AG08396 (cell line): ENCODE measurements around the gene ABLIM2.
"Not testable (repeated sequence)": the region's sequence is repeated elsewhere in the genome, so short reads cannot be mapped to it uniquely, and the experiment has no call there.

Source experiments
- DNase-seq: peaks from one replicate; pipeline ENCODE4 v3.0.0; 2012; ENCODE audit warnings: low spot score, mixed read lengths

Gene ABLIM2

DNA sequence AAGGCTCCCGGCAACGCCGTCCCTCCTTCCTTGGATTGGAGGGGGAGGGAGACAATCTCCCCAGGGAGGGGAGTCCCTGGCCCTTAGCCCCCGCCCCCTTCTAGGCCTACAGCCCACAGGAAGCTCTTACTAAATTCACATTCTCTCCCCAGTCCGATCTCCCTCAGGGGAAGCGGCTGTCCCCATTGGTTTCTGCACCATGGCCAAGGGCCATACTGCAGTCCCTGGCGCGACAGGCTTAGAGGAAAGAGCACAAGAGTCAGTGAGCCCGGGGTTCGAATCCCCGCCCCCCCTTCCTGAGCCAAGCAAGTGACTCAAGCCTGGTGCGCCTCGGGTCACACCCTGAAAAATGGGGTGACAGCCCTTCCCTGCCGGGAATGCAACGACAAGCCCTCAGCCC lies 1.1 kb downstream of the ABLIM2 start:
- DNase-seq = no peak

DNA sequence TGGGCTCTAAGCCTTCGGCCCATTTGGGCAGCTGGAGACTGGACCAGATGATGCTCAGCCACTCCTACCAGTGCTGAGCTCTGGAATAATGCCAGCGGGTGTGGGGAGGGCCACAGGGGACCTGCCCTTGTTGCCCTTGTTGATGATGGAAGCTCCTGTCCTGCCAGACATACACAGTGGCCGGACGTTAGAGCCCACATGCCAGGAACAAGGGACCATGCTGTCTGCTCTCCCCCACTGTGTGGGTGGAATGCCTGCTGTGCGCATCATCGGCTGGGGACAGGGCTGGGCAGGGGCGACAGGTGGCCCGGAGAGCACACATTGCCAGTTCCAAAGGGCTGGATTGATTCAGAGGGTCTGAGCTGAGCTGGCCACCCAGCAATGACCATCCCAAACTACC lies 2.0 kb downstream of the ABLIM2 start:
- no peak for DNase-seq

DNA sequence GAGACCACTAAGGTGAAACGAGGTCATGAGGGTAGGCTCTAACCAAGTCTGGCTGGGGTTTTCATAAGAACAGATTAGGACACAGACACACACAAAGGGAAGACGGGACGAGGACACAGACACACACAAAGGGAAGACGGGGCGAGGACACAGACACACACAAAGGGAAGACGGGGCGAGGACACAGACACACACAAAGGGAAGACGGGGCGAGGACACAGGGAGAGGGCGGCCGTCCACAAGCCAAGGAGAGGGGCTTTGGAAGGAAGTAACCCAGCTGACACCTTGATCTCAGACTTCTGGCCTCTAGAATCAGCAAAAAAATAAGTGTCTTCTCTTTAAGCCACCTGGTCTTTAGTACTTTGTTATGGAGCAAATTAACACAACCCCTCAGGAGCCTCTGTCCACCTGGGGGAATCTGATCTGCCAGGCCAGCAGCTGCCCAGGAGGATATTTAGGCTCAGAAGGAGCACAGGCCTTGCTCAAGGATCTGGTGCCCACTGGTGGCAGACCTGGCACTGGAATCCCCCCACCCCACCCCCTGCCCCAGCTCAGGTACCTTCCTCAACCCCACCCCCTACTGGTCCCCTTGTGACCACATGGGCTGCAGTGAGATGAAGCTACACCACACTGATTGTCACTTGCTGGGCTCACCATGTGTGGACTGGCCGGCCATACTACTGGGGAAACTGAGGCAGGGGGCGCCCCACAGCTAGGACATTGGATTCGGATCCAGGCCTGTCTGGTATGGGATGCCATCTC lies 2.8 kb downstream of the ABLIM2 start:
- no peak for DNase-seq

DNA sequence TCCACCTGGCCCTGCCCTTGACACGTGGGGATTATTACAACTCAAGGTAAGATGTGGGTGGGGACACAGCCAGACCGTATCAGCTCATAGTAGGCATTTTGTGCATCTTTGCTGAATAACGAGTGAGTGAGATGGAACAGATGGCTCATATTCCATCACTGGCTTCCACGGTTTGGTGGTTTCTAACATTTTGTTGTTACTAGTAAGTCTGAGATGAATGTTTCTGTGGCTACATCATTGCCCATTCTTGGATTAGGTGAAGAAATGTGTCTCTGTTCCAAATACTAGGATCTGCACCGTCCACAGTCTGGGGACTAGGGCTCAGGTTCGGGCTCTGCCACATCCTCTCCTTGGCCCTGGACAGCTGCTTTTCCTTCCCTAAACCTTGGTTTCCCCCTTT lies 3.6 kb downstream of the ABLIM2 start:
- peak; percentile 55 for DNase-seq

DNA sequence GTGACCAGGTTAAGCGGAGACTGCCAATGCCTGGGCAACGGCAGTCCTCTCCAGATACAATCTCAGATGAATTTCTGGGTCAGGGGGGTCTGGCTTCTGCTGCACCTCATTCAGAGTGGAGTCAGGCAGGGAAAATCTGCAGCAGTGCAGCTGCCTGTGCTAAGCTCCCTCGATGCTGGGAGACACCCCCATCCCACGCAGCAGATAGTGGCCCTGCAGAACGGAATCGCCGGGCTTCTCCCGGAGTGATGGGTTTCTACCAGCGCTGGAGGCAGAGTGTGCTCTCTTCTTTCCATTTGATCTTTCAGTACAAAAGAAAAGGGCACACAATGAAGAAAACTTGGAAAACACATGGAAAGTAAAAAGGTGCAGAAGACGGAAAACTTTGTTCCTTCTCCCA lies 5.2 kb downstream of the ABLIM2 start:
- DNase-seq = no peak

DNA sequence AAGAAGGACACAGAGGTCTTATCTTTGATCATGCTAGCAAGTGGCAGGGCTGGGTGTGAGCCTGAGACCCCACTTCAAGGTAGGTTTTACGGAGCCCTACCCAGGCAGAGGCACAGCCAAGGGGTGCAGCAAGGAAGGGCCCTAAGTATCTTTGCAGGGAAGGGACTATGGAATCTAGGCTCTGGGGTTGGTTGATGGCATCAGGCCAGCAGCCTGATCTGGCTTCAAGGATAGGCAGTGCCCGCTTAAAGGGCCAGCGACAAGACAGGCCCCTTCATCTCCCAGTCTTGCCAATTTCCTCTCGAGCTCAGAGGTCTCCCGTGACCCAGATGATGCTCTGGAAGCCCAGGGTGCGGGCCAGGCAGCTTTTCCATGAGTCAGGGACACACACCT lies 5.8 kb downstream of the ABLIM2 start:
- DNase-seq = no peak

DNA sequence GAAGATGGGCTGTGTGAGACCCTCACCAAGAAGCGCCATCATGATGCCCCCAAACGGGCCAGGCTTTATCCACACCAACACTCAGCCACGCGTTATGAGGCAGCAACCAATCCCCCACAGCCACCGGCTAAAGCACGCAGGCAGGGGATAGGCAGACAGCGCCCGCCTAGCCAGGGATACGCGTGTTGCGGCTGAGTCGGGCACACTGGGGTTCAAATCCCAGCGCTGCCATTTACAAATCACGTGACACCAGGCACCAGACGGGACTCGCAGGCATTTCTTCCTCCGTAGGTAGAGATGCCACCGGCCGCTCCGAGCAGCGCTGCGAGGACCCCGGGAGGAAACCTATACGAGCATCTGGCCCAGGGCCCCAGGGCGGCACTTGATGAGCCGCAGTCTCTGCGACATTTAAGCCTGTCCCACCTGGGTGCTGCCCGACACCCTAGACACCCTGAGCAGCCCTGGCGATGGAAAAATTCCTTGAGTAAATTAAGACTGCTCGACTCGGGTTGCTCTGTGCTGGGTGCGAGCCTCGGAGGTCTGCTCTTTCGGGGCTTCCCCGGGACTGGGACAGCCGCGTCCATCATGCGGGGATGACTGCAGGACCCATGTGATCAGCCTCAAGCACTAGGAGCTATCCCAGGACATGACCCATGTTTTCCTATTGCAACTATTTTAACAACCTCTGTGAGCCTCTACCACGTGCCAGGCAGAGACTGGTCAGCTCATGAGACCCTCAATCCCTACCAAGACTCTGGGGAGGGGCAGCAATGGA lies 6.3 kb downstream of the ABLIM2 start:
- no peak for DNase-seq

DNA sequence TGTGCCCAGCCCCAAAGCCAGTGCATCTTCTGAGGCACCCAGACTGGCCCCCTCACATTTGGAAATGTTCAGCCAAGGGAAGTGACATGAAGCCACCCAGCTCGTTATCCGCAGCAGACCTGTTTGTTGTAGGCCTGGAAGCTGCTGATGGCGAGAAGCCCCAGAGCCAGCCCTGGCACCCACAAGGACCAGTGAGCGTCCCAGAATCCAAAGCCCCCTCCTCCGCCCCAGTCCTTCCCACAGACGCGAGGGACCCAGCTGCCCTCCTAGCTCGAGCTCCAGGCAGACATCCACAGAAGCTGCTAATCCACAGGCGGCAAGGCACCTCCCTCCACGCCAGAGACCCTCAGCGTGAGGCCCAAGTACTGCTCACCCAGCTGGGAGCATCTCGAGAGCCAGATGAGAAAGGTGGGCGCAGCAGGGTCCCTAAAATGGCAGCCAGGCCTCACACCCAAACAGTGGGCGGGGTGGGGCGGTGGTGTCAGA lies 7.4 kb downstream of the ABLIM2 start:
- no peak for DNase-seq

DNA sequence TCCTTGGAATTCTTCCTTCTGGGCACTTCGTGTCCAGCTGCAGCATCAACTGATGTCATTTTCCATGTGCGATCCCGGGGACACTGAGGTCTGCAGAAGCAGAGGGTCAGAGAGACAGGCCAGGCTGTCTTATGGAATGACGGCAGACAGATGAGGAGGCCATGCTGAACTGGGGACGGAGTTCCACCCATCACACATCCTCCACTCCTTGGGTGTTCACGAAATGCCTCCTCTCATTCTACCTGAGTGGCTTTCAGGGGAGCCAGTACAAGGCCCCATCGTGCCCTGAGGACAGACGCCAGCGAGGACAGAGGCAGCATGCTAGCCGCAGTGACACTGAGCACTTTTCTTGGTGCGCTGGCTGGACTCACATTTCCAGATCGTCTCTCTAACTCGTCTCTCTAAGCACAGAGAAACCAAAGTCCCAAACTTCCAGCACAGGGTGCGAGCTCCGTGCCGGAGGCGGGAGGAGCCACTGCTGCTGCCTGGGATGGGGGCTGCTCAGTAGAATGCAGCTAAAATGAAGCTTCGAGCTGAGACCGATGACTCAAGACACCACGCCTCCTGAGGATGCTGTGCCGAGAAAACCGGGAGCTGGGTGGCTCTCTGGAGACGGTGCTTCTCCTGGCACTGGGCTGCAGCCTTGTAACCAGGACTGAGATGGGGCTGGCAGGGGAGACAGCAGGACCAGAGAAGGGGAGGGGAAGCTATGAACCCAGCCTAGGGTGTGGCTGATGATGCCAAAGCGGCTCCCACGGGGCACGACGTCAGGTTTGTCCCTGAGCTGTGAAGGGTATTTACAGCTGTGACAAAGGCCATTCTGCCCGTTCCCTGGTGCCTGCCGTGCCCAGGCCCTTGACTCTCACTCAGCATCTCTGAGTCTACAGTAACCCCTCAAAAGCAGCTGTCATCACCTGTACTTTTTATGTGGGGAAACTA lies 8.2 kb downstream of the ABLIM2 start:
- DNase-seq = no peak

DNA sequence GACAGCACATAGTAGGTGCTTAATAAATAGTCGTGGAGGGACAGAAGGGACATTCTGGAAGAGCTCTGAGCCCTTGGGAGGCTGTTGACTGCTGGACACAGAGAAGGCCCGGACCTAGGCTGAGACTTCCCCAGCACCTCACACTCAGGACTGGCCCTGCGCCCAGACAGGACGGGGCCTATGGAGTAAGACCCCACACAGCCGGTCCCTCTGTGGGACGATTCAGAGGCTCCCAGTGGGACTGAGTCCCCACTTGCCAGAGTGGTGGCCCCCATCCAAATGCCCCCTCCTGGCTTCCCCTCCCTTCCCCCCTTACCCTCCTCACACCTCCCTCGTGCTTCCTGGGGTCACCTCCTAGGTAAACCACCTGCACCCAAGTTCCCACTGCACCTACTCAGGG lies 8.9 kb downstream of the ABLIM2 start:
- no peak for DNase-seq

DNA sequence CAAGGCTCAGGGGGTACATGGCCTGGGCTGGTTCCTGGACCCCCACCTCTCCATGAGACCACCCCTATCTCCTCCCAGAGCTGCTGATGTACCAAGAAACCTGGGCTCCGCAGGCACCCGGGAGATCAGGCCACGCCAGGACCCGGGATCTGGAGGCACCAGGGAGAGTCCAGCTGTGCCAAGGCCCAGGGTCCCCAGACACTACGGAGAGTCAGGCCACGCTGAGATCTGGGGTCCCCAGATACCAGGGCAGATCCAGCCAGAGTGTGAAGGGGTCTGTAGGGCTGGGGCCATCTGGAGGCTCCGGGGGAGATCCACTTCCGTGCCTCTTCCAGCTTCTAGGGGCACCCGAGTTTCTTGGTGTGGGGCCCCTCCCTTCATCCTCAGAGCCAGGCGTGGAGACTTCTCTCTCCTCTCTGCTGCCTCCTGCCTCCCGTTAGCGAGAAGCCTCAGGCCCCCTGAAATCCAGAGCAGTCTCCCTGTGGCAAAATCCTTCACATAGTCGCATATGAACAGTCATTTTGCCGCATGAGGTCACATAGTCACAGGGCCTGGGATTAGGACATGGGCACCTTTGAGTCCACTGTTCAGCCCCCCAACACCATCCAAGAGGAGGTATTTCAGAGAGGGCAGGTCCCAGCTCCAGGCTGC lies 9.7 kb downstream of the ABLIM2 start:
- DNase-seq = no peak

DNA sequence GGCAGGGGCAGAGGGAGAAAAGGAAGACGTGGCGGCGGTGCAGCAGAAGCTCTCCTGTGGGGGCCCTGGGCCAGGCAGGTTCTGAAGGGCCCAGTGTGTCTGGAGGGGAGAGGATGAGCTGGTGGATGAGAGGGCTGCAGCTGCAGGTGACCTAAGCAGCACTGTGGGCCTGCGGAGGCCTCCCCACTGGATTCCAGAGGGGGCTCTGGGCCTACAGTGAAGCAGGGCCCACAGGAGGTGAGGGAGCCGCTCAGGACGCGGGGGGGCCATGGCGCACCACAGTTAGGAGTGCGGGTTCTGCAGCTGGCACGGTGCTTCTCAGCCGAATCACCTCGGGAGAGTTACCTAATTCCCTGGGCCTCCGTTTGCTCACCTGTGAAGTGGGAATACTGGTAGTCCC lies 10.5 kb downstream of the ABLIM2 start:
- DNase-seq = no peak

DNA sequence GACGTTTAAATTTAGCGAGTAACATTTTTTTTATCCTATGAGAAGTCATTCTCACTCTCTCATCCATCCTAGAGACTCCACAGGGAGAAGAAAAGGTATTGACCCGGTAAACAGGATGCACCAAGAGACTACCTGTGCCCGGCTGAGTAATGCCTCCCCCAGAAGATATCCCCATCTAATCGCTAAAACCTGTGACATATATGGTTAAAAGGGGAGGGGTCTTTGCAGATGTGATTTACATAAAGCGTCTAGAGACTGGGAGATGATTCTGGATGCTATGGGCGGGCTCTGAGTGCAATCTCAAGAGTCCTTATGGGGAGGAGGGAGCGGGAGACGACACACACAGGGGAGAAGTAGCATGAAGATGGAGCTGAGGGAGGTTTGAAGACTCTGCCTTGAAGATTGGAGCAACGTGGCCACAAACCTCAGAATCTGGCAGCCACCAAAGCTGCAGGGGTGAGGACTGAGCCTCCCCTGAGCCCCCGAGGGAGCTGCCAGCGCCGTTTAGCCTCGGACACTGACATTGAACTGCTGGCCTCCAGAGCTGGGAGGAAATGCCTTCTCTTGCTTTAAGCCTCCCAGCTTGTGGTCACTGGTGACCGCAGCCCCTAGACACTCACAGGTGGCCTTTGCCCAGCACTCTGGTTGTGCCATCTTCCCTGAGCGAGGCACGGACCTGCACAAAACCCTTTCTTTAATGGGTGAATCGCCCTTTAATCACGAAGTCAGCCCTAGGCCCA lies 11.2 kb downstream of the ABLIM2 start:
- no peak for DNase-seq

DNA sequence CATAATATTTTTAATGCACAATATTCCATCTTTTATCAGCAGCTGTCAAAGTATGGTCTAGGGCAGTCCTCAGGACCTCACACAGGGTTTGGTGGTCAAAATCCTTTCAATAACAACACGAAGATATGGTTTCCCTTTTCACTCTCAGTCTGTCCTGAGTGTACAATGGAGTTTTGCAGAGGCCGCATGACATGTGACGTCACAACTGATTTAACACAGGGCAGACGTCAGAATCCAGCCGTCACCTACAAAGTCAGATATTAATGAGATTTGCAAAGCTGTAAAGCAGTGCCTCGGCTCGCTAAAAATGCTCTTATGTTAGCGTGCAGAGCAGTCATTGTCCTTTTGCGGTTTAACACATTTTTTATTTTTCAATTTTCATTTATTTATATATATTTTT lies 12.5 kb downstream of the ABLIM2 start:
- DNase-seq = no peak

DNA sequence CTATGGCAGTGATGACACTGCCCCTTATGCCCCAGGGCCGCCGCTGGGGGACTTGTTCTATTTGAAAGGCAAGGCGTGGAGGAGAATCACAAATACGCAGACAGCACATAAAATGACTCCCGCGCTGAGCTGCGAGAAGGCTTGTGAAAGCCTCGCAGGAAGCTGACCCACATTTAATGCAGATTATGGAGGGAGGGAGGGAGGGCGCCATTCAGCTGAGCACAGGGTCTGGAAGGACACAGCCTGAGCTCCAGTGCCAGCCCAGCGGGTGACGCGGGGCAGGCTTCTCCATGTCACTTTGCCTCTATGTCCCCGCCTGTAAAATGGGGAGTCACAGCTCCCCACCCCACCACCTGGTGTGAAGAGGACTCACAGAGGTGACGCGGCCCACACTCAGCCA lies 14.3 kb downstream of the ABLIM2 start:
- DNase-seq = no peak

DNA sequence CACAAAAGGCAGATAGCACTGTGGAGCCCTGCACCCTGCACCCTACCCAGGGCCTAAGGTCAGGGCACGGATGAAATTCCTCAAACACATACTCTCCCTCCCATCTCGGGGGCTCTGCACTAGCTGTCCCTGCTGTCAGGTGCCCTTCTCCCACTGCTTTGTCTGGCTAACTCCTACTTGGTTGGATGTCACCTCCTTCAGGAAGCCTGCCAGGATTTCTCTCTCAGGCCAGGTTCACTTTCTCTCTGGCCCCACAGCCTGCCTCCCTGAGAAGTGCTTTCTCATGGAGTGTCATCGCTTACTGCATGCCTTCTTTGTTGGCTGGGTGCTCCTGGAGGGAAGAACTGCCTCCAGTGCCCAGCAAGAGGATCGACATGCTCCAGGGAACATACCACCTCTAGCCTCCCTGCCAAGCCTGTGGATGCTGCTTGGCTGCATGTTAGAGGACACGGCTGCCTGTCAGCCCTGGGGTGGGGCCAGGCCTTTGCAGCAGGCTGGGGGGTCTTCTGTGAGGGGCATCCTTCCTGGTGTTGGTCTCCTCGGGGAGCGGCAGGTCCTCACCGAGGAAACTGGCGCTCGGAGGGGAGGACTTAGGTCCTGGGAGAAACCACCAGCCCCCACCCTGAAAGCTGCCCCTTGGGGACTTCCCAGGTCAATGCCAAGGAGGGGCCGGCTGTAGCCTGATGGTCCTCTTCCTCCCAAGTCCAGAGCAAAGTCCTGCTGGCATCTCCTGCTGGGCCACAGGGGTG lies 15.0 kb downstream of the ABLIM2 start:
- DNase-seq = no peak

DNA sequence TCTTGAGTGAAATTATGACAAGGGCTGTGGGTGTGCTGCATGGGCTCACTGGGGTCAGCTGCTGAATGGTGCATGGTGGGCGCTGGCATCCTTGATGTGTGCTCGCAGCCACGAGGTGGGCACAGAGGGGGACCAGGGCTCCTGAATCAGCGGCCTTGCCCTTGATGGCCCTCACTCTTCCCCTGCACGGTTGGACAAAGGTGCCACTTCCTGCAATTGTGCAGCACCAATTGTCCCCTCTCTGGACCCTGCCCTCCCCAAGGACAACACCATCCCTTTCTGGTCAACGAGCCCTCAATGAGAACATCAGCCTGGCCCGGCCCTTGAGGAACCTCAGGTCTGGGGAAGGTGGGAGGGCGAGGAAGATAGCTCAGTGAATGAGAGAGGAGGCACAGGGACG lies 16.1 kb downstream of the ABLIM2 start:
- no peak for DNase-seq

DNA sequence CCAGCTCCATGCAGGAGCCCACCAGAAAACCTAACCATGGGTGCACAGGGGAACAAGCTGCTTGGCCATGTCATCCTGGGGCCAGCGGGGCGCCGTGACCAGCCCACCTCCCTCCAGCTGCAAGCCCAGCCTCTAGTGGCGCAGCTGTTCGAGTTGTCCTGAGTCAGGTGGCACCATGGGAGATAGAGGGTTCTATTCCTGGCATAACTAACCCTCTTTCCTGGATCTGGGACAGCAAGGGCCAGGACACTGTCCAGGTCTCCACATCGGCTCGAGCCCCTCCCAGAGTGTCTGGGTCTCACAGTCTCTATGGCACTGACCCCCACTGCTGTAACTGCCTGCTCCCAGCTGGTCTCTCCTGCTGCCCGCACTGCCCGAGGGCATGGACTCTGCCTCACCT lies 16.7 kb downstream of the ABLIM2 start:
- no peak for DNase-seq

DNA sequence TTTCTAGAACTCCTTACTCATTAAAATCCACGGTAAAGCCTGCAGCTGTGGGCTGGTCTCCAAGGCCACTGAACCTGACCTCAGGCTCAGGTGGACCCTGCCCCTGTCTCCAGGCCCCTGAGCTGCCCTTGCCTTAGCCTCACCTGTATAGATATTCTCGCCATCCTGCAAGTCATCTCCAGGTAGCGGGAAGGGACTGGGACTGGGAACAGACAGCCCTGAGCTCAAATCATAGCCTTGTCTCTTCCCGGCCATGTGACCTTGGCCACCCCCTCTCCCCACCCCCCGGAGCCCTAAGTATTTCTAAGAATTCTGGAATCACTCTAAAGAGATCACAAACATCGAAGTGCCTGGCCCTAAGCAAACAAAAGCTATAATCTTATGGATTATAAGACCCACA lies 17.7 kb downstream of the ABLIM2 start:
- DNase-seq = no peak

DNA sequence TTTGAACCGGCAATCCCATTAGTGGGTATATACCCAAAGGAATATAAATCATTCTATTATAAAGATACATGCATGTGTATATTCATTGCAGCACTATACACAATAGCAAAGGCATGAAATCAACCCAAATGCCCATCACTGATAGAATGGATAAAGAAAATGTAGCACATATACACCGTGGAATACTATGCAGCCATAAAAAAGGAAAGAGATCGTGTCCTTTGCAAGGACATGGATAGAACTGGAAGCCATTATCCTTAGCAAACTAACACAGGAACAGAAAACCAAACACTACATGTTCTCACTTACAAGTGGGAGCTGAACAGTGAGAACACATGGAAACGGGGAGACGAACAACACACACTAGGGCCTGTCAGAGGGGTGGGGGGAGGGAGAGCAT lies 18.9 kb downstream of the ABLIM2 start:
- not testable (repeated sequence) for DNase-seq
